WTC11 (cell line): ENCODE measurements around the gene RELL1.

Experiments
- CTCF ChIP-seq: fragments of 200-600 bp; IDR thresholded peaks from 2 replicates; pipeline ENCODE4 v1.8.0; 2022; ENCODE audit warnings: antibody characterized with exemption
- MAX ChIP-seq: sonication (generic); formaldehyde crosslinking; IDR thresholded peaks from 2 replicates; pipeline ENCODE4 v1.8.0; 2022; ENCODE audit warnings: mild to moderate bottlenecking, missing genetic modification reagents
- USF1 ChIP-seq: sonication (generic); formaldehyde crosslinking; IDR thresholded peaks from 2 replicates; pipeline ENCODE4 v1.8.0; 2022; ENCODE audit warnings: mild to moderate bottlenecking, missing genetic modification reagents
- TF ChIP-seq, protein P1 (sequence below): sonication (generic); formaldehyde crosslinking; IDR thresholded peaks from 2 replicates; pipeline ENCODE4 v1.8.1; 2023; ENCODE audit warnings: mild to moderate bottlenecking, missing genetic modification reagents

- TF ChIP-seq CTCF (no peak), USF1 (CRISPR knock-in tag) (no peak), MAX (CRISPR knock-in tag) (no peak)
- TF ChIP-seq, protein P1, sequence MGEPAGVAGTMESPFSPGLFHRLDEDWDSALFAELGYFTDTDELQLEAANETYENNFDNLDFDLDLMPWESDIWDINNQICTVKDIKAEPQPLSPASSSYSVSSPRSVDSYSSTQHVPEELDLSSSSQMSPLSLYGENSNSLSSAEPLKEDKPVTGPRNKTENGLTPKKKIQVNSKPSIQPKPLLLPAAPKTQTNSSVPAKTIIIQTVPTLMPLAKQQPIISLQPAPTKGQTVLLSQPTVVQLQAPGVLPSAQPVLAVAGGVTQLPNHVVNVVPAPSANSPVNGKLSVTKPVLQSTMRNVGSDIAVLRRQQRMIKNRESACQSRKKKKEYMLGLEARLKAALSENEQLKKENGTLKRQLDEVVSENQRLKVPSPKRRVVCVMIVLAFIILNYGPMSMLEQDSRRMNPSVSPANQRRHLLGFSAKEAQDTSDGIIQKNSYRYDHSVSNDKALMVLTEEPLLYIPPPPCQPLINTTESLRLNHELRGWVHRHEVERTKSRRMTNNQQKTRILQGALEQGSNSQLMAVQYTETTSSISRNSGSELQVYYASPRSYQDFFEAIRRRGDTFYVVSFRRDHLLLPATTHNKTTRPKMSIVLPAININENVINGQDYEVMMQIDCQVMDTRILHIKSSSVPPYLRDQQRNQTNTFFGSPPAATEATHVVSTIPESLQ (CRISPR knock-in tag) = no peak
These were observed 71.0 kb downstream of the RELL1 start for GRCh38 chr4:37615059-37615719.
